HG02973 (cell line): ENCODE data around the gene SIPA1L2.

Experiments
- ATAC-seq: cut with Tn5 transposase; IDR thresholded peaks from one replicate; pipeline ENCODE4 v1.9.1; 2021; ENCODE audit warnings: moderate library complexity; ENCODE audit not compliant: unreplicated experiment

SIPA1L2 gene

GRCh38 chr1:232593717-232594502 lies 36.0 kb downstream of the SIPA1L2 start:
- ATAC-seq, result no peak

DNA sequence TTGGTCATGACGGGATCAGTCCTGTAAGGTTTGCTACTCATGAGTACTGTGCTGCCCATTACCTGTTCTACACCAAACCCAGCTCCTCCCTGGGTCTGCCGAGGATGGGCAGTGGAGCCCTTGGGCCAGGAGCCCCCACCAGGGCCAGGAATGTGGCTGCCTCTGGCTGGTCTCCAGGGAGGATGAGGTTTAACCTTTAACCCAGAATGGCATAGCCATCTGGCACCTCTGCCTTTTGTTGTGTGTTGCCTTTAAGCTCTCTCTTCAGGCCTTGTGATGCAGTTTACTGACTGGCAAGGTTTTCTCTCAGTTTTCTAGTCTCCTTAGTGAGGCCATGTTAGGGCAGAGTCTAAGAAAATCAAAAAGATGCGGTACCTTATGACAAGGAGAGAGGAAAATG lies 38.6 kb downstream of the SIPA1L2 start:
- no peak for ATAC-seq

- ATAC-seq, result peak; percentile 89
Measured at GRCh38 chr1:232590744-232591082, 39.2 kb downstream of the SIPA1L2 start.

DNA sequence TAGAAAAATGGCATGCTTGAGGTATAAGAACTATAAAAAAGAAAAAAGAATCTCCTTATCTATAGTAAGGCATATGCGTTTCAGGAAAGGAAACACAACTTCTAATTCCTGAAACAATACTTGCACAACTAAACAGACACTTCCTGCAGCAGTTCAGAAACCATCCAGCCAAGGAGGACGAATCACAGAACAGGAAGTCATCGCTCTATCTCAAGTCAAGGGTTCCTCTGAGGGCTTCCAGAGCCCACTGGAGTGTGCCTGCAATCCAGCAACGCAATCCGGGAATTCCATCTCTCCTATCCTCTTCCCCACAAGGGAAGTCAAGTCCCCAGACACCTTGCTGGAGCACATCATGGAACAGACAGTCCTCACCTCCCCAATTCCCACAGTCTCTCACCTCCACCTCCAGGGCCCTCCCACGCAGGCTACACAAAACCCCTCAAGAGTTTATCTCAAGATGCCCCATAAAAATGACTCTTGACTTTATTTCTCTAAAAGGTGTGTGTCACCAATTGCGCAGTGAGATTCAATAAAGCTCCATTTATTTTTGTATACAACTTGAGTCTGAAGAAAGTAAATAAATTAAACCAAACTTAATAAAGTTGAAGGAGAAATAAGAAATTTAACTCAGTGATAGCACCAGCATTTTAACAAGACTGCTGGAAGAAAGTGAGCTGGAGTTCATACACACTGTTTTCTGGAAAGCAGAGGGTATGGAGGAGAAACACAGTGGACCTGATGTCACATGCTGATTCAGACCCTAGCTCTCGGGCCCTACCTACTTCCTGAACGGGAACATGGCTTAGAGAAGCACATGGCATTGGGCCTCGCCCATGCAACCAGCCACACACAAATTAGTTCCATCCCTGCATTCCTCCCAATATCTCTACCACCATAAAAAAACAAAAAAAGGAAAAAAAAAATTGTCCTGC lies 39.9 kb downstream of the SIPA1L2 start:
- peak; percentile 31 for ATAC-seq

- no peak for ATAC-seq
Measured at GRCh38 chr1:232589111-232589811, 40.7 kb downstream of the SIPA1L2 start.

- ATAC-seq, result no peak
Measured at GRCh38 chr1:232587141-232588008, 42.6 kb downstream of the SIPA1L2 start.

DNA sequence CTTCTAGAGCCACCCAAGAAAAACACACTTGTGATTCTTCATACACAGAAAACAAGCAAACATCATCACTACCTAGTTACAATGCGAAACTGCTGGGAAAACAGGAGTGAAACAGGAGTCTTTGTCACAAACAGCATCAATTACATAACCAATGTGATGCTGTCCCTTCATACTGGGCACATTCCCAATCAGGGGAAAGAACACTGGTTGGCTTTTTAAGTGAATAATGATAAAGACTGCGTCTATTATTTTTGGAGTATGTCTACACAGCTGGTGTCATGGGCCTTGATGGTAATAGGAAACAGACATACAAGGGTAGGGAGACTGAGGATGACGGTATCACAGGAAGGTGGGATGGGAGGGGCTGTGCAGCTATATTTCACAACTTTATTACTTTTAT lies 43.3 kb downstream of the SIPA1L2 start:
- no peak for ATAC-seq

- no peak for ATAC-seq
Measured at GRCh38 chr1:232585486-232585885, 44.4 kb downstream of the SIPA1L2 start.

DNA sequence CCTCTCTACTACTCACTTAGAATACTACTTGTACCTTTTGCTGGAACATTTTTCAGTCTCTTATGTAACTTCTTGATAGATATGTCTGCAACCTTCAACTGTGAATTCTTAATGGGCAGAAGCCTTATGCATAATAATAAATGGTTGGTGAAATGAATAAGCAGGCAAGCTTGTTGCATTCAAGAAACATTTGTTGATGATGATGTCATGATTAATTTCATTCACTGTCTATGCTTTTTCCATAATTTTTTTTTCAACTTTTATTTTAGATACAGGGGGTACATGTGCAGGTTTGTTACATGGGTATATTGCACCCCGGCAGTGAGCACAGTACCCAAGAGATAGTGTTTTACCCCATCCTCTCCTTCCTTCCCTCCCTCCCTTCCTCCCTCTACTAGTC lies 48.0 kb downstream of the SIPA1L2 start:
- ATAC-seq, result no peak
